Forelimb muscle (tissue), 1 donor: ENCODE results near the gene ACBD4. TPM values are rescaled to one million over a fixed set of nuclear protein-coding genes. Genes with fewer than 3 reads are reported as not detected.

Source experiments
- polyA plus RNA-seq: library from polyadenylated mRNA; unstranded; fragments of 120-200 nt; gene quantifications from one replicate; pipeline ENCODE4 v1.2.1, GENCODE V29; 2013; ENCODE audit not compliant: insufficient read length

ACBD4 gene
- polyA plus RNA-seq, 1 donor = 4.9 TPM

Other genes with a start within 250 kb of the ACBD4 start
- gene EFTUD2, start 236.2 kb upstream of the ACBD4 start, polyA plus RNA-seq = 55.3 TPM
- gene GFAP, start 220.2 kb upstream of the ACBD4 start, polyA plus RNA-seq = 0.38 TPM
- gene KIF18B, start 187.9 kb upstream of the ACBD4 start, polyA plus RNA-seq = 7.7 TPM
- 1.9 TPM for gene C1QL1, start 167.4 kb upstream of the ACBD4 start, polyA plus RNA-seq
- 28.6 TPM for gene DCAKD, start 84.1 kb upstream of the ACBD4 start, polyA plus RNA-seq
- gene NMT1, start 74.4 kb upstream of the ACBD4 start, polyA plus RNA-seq = 37.3 TPM
- gene PLCD3, start 3.2 kb upstream of the ACBD4 start, polyA plus RNA-seq = 33.6 TPM
- gene HEXIM1, start 12.8 kb downstream of the ACBD4 start, polyA plus RNA-seq = 22.1 TPM
- gene HEXIM2, start 26.2 kb downstream of the ACBD4 start, polyA plus RNA-seq = 6.7 TPM
- 4.4 TPM for gene FMNL1, start 86.2 kb downstream of the ACBD4 start, polyA plus RNA-seq
- 0.11 TPM for gene SPATA32, start 126.4 kb downstream of the ACBD4 start, polyA plus RNA-seq
- 8.4 TPM for gene MAP3K14, start 181.3 kb downstream of the ACBD4 start, polyA plus RNA-seq